A172 (cell line): ENCODE measurements around the gene ARPC2. TPM values are rescaled to one million over a fixed set of nuclear protein-coding genes. Genes with fewer than 3 reads are reported as not detected.

Experiments used
- DNase-seq: peaks from one replicate; pipeline ENCODE4 v3.0.0-alpha.2; 2015; ENCODE audit warnings: low spot score
- total RNA-seq: library from RNA; depleted of rRNA; stranded (reverse); fragments of >200 nt; shearing (Covaris generic); gene quantifications from 2 replicates; pipeline ENCODE4 v1.2.3, GENCODE V29; 2014; rRNA removed

ARPC2 gene
- total RNA-seq, 1 experiment from 2014 or later: 489 TPM

DNA sequence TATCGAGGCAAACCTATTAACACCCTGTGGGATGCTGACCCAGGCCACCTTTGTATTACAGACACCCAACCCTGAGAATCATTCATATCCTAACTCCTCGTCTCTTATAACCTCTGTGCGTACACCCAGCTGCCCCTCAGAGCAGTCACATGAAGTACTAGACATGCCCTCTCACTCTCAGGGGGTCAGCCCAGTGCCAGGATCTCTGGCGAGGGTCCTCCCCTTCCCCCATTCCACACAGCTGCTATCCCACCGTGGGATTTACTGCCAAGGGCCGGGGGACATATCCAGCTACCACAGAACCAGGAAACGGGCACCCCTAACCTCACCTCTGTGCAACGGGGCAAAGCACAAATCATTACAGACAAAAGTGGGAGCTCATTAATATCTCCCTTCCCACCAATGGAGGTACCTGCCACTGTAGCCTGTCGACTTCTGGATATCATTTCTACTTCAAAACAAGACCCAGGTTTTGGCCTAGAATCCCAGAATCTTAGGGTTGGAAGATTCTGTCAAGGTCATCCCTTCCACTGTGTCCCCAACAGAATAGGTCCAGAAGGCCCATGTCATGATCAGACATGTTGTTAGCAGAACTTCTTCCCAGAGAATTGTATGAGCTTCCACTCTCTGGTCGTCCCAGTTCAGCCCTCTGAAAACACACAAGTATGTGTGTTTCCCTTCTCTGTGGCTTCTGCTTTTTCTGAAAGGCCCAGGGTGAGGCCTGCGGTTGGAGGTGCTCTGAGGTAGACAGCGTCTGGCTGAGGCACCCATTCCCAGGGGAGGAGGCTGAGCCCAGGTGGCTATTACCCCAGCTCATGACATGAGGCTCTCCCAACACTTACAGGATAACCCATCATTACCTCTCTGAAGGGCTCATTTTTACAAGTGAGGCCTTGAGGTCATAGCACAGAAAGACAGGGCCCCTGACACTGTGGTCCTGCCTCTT, 73.6 kb downstream of the ARPC2 start:
- no peak for DNase-seq

- DNase-seq: no peak
These were observed 74.5 kb downstream of the ARPC2 start for GRCh38 chr2:218291318-218292047.

- DNase-seq: peak; percentile 40
These were observed 75.3 kb downstream of the ARPC2 start, which contains the start of gene TMBIM1 for GRCh38 chr2:218292048-218293014. Gene TMBIM1 (minus strand): TSS chr2:218292503. CDS start chr2:218282141, 10,362 bp downstream.

DNA sequence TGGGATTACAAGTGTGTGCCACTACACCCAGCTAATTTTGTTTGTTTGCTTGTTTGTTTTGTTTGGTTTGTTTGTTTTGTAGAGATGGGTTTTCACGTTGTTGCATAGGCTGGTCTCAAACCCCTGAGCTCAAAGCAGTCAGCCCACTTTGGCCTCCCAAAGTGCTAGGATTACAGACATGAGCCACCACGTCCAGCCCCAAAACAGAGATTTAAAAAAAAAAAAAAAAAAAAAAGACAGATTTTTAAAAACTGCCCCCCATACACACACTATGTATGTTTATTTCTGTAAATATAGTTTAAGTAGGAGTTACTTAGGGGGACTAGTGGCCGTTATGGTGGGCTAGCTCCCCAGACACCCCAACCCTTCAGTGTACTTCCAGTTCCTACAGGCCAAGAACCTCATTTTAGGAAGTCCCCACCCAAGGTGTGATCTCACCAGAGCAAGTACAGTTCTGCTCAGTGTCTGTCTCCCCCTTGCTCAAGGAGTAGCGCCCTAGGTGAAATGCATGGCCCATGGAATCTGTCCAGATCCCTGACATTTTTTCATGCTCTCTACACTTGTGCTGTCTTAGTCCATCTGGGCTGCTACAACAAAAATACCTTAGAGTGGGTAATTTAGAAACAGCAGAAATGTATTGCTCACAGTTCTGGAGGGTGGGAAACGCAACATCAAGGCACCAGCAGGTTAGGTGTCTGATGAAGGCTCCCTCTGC, 76.9 kb downstream of the ARPC2 start:
- DNase-seq: no peak

DNA sequence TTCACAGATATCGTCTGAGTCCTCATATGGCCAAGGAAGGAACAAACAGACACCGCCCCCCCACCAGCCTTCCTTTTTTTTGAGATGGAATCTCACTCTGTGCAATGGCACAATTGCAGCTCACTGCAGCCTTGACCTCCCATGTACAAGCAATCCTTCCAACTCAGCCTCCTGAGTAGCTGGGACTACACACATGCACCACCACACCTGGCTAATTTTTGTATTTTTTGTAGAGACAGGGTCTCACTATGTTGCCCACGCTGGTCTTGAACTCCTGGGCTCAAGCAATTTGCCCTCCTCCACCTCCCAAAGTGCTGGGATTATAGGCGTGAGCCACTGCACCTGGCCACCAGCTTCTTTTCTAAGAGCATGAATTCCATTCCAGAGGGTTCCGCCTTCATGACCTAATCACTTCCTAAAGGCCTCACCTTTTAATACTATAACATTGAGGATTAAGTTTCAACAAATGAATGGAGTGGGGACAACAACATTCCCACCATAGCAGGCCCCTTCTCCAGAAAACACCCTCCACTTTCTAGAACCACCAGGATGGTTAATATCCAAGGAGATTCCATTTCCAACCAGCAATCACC, 77.5 kb downstream of the ARPC2 start:
- DNase-seq: no peak

DNA sequence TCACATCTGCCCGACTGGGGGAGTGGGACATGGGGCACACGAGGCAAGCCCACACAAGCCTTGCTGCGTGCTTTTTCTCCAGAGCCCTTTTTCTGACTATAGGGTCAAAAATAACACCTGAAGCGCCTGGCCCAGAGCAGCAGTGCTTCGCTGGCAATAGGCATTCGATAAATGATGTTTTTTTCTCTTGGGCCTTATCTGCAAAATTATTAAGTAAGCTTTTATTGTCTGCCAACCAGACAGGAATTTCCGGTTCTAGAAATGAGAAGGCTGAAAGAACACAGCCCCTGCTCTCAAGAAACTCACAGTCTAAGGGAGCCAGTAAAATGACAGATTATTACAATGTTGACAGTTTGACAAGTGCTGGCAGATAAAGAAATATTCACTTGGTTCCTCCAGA, 78.0 kb downstream of the ARPC2 start:
- no peak for DNase-seq

GRCh38 chr2:218296200-218296599, 79.2 kb downstream of the ARPC2 start:
- DNase-seq: no peak

DNA sequence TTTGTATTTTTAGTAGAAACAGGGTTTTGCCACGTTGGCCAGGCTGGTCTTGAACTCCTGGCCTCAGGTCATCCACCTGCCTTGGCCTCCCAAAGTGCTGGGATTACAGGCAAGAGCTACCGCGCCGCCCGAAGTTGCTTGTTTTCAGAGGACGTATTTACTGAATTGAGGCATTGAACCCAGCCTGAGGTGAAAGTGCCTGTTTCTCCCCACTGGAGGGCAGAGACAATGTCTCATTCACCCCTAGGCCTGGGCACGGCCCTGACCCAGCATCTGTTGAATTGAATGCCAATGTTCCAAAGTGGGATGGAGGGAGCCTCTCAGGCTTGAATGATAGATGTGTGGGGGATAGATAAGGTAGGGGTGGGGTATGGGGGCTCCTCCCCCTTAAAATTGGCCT, 79.9 kb downstream of the ARPC2 start:
- DNase-seq: no peak

DNA sequence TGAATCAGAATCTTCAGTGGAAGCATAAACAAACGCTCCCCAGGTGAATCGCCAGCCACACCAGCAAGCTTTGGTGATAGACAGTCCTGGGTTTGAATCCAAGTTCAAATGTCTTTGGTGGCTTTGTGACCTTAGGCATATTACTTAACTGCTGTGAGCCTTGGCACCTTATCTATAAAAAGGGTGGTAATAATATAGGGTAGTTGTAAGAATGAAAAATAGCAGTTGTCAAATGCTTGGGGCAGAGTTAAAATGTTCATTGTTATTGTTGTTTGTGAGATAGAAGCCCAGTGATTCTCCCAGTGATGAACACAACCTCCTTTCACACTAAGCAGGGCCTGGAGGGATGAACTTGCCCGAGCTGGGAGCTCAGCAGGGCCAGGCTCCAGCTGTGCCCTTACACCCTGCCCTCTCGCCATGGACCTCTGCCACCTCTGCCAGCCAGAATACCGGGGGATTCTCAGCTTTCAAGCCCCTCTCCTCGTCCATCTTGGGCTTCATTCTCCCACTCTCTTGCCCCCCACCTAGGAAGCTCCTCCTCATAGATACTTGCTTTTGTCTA, 81.4 kb downstream of the ARPC2 start:
- no peak for DNase-seq

- DNase-seq: no peak
These were observed 83.2 kb downstream of the ARPC2 start for GRCh38 chr2:218300141-218300540.

GRCh38 chr2:218301176-218301819, 84.3 kb downstream of the ARPC2 start:
- DNase-seq: peak; percentile 94

Other genes starting within 250 kb of the ARPC2 start
- 1.6 and 1.7 TPM in 2 replicates for gene TNS1, start 214.2 kb upstream of the ARPC2 start, total RNA-seq
- not detected in 2 replicates for gene RUFY4, start 147.9 kb upstream of the ARPC2 start, total RNA-seq
- gene CXCR2, start 91.2 kb upstream of the ARPC2 start, total RNA-seq: 0.17 TPM in 1 of 2 replicates, not detected in the other
- gene CXCR1, start 50.2 kb upstream of the ARPC2 start, total RNA-seq: not detected in 2 replicates
- not detected in 2 replicates for gene GPBAR1, start 43.8 kb downstream of the ARPC2 start, total RNA-seq
- 217 and 254 TPM in 2 replicates for gene AAMP, start 52.9 kb downstream of the ARPC2 start, total RNA-seq
- 68.9 and 78.6 TPM in 2 replicates for gene PNKD, start 53.3 kb downstream of the ARPC2 start, total RNA-seq
- gene TMBIM1, start 75.3 kb downstream of the ARPC2 start, total RNA-seq: 154 and 170 TPM in 2 replicates
- gene CATIP, start 139.7 kb downstream of the ARPC2 start, total RNA-seq: not detected in 2 replicates
- 0.19 TPM in 1 of 2 replicates, not detected in the other for gene SLC11A1, start 165.1 kb downstream of the ARPC2 start, total RNA-seq
- gene CTDSP1, start 182.7 kb downstream of the ARPC2 start, total RNA-seq: 44.9 and 65.3 TPM in 2 replicates
- not detected in 2 replicates for gene VIL1, start 201.9 kb downstream of the ARPC2 start, total RNA-seq